ENCODE measurements around the gene PTPRC.

The PTPRC gene

GRCh38 chr1:198617406-198617805 is 21.4 kb upstream of the PTPRC start:
- Mint-ChIP-seq H3K4me1 (no peaks in the 10 kb centered on the region), H3K27me3 (ENCODE audit: low read depth) (peaks cover 6% of the 10 kb centered on the region), H3K36me3 (ENCODE audit: low read depth) (no peaks in the 10 kb centered on the region), H3K9me3 (no peaks in the 10 kb centered on the region), H3K27ac (no peak overlapping the region), H3K4me3 (no peak overlapping the region)
- TF ChIP-seq CTCF (IDR thresholded peaks at IDR 0.05; ENCODE audit: unreplicated experiment in 3 of 3): no peak

- no peak overlapping the region for H3K27ac Mint-ChIP-seq
- H3K36me3 Mint-ChIP-seq (ENCODE audit: low read depth): no peaks in the 10 kb centered on the region
- H3K27me3 Mint-ChIP-seq (ENCODE audit: low read depth): peaks cover 6% of the 10 kb centered on the region
- no peaks in the 10 kb centered on the region for H3K4me1 Mint-ChIP-seq
- no peak overlapping the region for H3K4me3 Mint-ChIP-seq
- no peaks in the 10 kb centered on the region for H3K9me3 Mint-ChIP-seq
- TF ChIP-seq CTCF (IDR thresholded peaks at IDR 0.05; ENCODE audit: unreplicated experiment in 3 of 3): no peak
Observed at GRCh38 chr1:198619375-198620140, 19.3 kb upstream of the PTPRC start.

GRCh38 chr1:198620218-198620617 is 18.6 kb upstream of the PTPRC start:
- H3K27ac Mint-ChIP-seq: no peak overlapping the region
- H3K4me1 Mint-ChIP-seq: no peaks in the 10 kb centered on the region
- no peak overlapping the region for H3K4me3 Mint-ChIP-seq
- peaks cover 6% of the 10 kb centered on the region for H3K27me3 Mint-ChIP-seq (ENCODE audit: low read depth)
- TF ChIP-seq CTCF (IDR thresholded peaks at IDR 0.05; ENCODE audit: unreplicated experiment in 3 of 3): no peak
- no peaks in the 10 kb centered on the region for H3K9me3 Mint-ChIP-seq
- H3K36me3 Mint-ChIP-seq (ENCODE audit: low read depth): no peaks in the 10 kb centered on the region

GRCh38 chr1:198620951-198621824 is 17.7 kb upstream of the PTPRC start:
- Mint-ChIP-seq H3K27me3 (ENCODE audit: low read depth) (peaks cover 10% of the 10 kb centered on the region), H3K27ac (no peak overlapping the region), H3K4me3 (no peak overlapping the region), H3K4me1 (no peaks in the 10 kb centered on the region), H3K9me3 (no peaks in the 10 kb centered on the region), H3K36me3 (ENCODE audit: low read depth) (no peaks in the 10 kb centered on the region)
- TF ChIP-seq CTCF (IDR thresholded peaks at IDR 0.05; ENCODE audit: unreplicated experiment in 3 of 3): no peak

GRCh38 chr1:198622001-198622400 is 16.8 kb upstream of the PTPRC start:
- no peaks in the 10 kb centered on the region for H3K36me3 Mint-ChIP-seq (ENCODE audit: low read depth)
- H3K4me1 Mint-ChIP-seq: no peaks in the 10 kb centered on the region
- peaks cover 10% of the 10 kb centered on the region for H3K27me3 Mint-ChIP-seq (ENCODE audit: low read depth)
- H3K9me3 Mint-ChIP-seq: no peaks in the 10 kb centered on the region
- no peak overlapping the region for H3K4me3 Mint-ChIP-seq
- no peak for TF ChIP-seq CTCF (IDR thresholded peaks at IDR 0.05; ENCODE audit: unreplicated experiment in 3 of 3)
- no peak overlapping the region for H3K27ac Mint-ChIP-seq
